ENCODE results near the gene KIF11.

Gene KIF11

DNA sequence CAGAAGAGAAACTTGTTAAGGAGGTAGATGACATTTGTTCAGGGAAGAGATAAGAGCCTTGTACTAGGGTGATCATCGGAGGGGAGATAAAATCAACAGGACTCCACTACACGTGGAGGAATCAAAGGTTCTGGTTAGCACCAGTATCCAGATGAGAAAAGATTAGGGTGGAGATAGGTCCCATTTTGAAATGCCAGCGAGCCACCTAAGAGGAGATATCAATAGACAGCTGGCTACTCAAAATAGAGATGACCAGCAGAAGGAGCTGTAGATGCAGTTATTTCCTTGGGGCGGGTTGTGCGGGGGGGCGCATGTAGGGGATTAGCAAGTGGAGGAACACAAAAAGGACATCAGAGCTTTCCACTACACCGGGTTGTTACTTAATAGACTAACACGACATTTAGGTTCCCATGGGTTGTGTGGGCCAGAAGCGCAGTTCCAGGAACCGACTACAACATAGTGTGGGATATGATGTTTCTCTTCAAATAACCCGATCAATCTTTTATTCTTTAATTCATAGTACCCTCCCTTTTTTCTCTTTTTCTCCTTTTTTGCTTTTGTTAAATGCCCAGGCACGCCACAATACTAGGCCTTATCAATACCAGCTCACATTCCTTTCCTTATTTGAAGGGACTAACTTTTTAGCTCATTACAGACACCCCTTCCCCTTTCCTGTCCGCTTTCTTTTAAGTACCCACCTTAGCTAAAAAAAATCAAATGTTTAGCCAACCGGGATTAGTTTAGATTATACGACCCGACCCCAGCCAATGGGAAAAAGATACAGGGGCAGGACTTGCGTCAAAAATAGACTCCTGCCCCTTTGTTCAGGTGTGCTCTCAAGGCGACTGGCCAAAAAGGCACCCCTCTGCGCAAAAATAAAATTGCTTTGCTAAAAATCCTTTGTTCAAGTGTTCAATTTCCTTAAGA is 2.0 kb upstream of the KIF11 start:
- DNase-seq (ENCODE audit: extremely low read depth, low read depth), result no peak
- no peak for TF ChIP-seq CTCF (IDR thresholded peaks at IDR 0.05; ENCODE audit: low read depth, low read length, missing control alignments)
- peak overlapping the region; percentile 92 for H3K4me3 ChIP-seq (replicated peaks; ENCODE audit: low read depth, low read length)

GRCh38 chr10:92591550-92592022 is 1.3 kb upstream of the KIF11 start:
- peak; percentile 65 for DNase-seq (ENCODE audit: extremely low read depth, low read depth)
- peak overlapping the region; percentile 92 for H3K4me3 ChIP-seq (replicated peaks; ENCODE audit: low read depth, low read length)
- TF ChIP-seq CTCF (IDR thresholded peaks at IDR 0.05; ENCODE audit: low read depth, low read length, missing control alignments), result no peak

DNA sequence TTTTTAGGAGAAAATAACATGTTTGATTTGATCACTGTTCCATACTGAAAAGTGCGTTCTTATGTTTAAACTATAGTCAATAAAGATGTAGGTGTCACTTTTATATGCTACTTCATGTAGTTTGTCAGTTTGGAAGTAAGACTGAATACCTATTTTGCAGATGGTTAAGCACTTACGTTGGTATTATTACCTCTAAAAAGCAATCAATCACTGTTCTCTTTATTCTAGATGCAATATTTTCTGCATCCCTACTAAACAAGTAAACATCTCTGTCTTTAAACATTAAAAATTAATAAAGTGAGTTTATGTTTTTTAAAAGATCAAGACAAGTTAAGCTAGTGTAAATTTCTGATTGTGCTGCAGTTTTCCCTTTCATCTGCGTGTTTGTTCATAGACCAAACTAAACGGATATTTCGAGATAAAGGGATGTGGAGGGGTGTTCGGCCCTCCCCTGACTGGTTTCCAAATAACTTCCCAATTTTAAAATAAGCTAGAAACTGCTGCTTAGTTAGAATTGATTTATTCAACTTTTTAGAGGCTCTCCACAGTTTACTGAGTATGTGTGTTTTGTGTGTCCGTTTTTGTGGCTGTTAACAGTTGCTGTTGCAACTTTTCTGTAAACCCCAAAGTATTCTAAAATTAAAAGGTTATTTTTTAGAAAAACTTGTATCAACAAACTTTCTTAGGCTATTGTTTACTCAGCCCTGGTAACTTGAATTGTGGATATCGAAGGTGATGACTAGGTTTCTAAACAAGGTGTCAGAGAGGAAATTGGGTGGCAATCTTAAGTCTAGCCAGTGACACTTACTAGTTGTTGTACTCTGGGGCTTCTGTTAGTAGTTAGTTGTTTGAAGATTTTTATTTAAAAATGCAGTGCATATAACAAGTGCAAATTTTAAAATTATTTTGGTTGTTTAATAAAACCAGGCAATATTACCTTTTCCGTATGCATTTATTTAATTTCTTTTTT is 974 bp downstream of the KIF11 start:
- no peak for TF ChIP-seq CTCF (IDR thresholded peaks at IDR 0.05; ENCODE audit: low read depth, low read length, missing control alignments)
- peak overlapping the region; percentile 92 for H3K4me3 ChIP-seq (replicated peaks; ENCODE audit: low read depth, low read length)
- no peak for DNase-seq (ENCODE audit: extremely low read depth, low read depth)

DNA sequence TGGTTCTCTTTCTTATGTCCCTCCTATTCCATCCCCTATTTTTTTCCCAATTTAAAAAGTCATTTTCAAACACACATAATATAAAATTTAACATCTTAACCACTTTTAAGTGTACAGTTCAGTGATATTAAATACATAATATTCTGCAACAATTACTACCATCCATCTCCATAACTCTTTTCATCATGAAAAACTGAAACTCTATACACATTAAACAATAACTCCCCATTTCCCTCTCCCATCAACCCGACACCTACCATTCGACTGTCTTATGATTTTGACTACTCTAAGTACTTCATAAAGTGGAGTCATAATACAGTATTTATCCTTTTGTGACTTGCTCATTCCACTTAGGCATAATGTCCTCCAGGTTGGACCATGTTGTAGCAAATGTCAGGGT is 2.6 kb downstream of the KIF11 start:
- H3K4me3 ChIP-seq (replicated peaks; ENCODE audit: low read depth, low read length), result peak overlapping the region; percentile 92
- no peak for TF ChIP-seq CTCF (IDR thresholded peaks at IDR 0.05; ENCODE audit: low read depth, low read length, missing control alignments)
- DNase-seq (ENCODE audit: extremely low read depth, low read depth), result no peak

- no peak for DNase-seq (ENCODE audit: extremely low read depth, low read depth)
- TF ChIP-seq CTCF (IDR thresholded peaks at IDR 0.05; ENCODE audit: low read depth, low read length, missing control alignments), result no peak
- H3K4me3 ChIP-seq (replicated peaks; ENCODE audit: low read depth, low read length), result no peak overlapping the region
Observed at GRCh38 chr10:92598321-92598720, 5.4 kb downstream of the KIF11 start.

GRCh38 chr10:92604841-92605240 is 11.9 kb downstream of the KIF11 start:
- DNase-seq (ENCODE audit: extremely low read depth, low read depth), result no peak
- no peak for TF ChIP-seq CTCF (IDR thresholded peaks at IDR 0.05; ENCODE audit: low read depth, low read length, missing control alignments)
- H3K4me3 ChIP-seq (replicated peaks; ENCODE audit: low read depth, low read length), result no peak overlapping the region
